MCF 10A (cell line): ENCODE measurements around the gene FGF16. TPM values are rescaled to one million over a fixed set of nuclear protein-coding genes. Genes with fewer than 3 reads are reported as not detected.
"Not testable (repeated sequence)": the region's sequence is repeated elsewhere in the genome, so short reads cannot be mapped to it uniquely, and the experiment has no call there.

Experiments
- BruUV-seq: library from RNA; stranded (reverse); fragments of 400-500 nt; replicated peaks from 2 replicates; lab custom pipeline; 2021; lab: Mats Ljungman, UMichigan
- CTCF ChIA-PET: fragments of 300-600 bp; sonication (Branson Sonifier 250); formaldehyde crosslinking; extraction: SDS; loops from one replicate; lab custom pipeline; 2021; ENCODE audit warnings: antibody characterized with exemption, inconsistent platforms; lab: Yijun Ruan, JAX
- POLR2A ChIA-PET: fragments of 300-600, 350-650 bp; sonication (Branson Sonifier 250); formaldehyde crosslinking; extraction: SDS; loops from one replicate; lab custom pipeline; 2020; ENCODE audit warnings: antibody characterized with exemption, inconsistent platforms; lab: Yijun Ruan, JAX
- DNase-seq: peaks from one replicate; pipeline ENCODE4 v3.0.0-alpha.2; 2018; ENCODE audit not compliant: unreplicated experiment
- H3K27ac Mint-ChIP-seq: one replicate; pipeline ENCODE4 v1.8.0; 2022; ENCODE audit warnings: mild to moderate bottlenecking, low read depth, mixed read lengths; ENCODE audit not compliant: unreplicated experiment
- H3K27me3 Mint-ChIP-seq: one replicate; pipeline ENCODE4 v1.8.0; 2022; ENCODE audit warnings: mixed read lengths; ENCODE audit not compliant: insufficient read depth, unreplicated experiment
- H3K36me3 Mint-ChIP-seq: one replicate; pipeline ENCODE4 v1.8.0; 2022; ENCODE audit warnings: mild to moderate bottlenecking, moderate library complexity, mixed read lengths; ENCODE audit not compliant: insufficient read depth, unreplicated experiment
- H3K4me1 Mint-ChIP-seq: one replicate; pipeline ENCODE4 v1.8.0; 2022; ENCODE audit warnings: mixed read lengths; ENCODE audit not compliant: insufficient read depth, unreplicated experiment
- H3K4me3 Mint-ChIP-seq: one replicate; pipeline ENCODE4 v1.8.0; 2022; ENCODE audit warnings: mild to moderate bottlenecking, moderate library complexity, mixed read lengths; ENCODE audit not compliant: unreplicated experiment
- H3K9me3 Mint-ChIP-seq: one replicate; pipeline ENCODE4 v1.8.0; 2022; ENCODE audit warnings: mixed read lengths; ENCODE audit not compliant: unreplicated experiment
- intact Hi-C: fragments of 100-400 bp; cut with micrococcal nuclease; formaldehyde crosslinking; loops from 2 replicates; pipeline ENCODE4 v1.14.1; 2022
- total RNA-seq: library from RNA; stranded (reverse); gene quantifications from 2 replicates; pipeline ENCODE4 v1.2.3, GENCODE V29; 2022
- TF ChIP-seq, protein P1 (sequence below): fragments of 200-600 bp; IDR thresholded peaks from one replicate; pipeline ENCODE4 v1.8.0; 2022; ENCODE audit warnings: antibody characterized with exemption, mild to moderate bottlenecking; ENCODE audit not compliant: unreplicated experiment

FGF16 gene
- total RNA-seq, 1 experiment from 2014 or later = not detected

DNA sequence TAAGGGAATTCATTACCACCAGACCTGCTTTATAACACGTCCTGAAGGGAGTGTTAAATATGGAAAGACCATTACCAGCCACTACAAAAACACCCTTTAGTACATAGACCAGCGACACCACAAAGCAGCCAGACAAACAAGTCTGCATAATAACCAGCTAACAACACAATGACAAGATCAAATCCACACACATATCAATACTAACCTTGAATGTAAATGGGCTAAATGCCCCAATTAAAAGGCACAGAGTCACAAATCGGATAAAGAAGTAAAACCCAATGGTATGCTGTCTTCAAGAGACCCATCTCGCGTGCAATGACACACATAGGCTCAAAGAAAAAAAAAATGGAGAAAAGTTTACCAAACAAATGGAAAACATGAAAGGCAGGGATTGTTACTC lies 36.9 kb downstream of the FGF16 start:
- H3K4me3 Mint-ChIP-seq = no peak overlapping the region
- no peak overlapping the region for H3K27ac Mint-ChIP-seq
- ChIA-PET CTCF (interaction anchor here (0.6 kb wide), 1 partner anchor 63 kb away, joined by 3 read pairs; no protein-coding TSS in a partner anchor), POLR2A (no interaction called here)
- H3K9me3 Mint-ChIP-seq = peaks cover 31% of the 10 kb centered on the region
- DNase-seq = no peak
- H3K27me3 Mint-ChIP-seq = no peaks in the 10 kb centered on the region
- H3K36me3 Mint-ChIP-seq = no peaks in the 10 kb centered on the region
- TF ChIP-seq, protein P1, sequence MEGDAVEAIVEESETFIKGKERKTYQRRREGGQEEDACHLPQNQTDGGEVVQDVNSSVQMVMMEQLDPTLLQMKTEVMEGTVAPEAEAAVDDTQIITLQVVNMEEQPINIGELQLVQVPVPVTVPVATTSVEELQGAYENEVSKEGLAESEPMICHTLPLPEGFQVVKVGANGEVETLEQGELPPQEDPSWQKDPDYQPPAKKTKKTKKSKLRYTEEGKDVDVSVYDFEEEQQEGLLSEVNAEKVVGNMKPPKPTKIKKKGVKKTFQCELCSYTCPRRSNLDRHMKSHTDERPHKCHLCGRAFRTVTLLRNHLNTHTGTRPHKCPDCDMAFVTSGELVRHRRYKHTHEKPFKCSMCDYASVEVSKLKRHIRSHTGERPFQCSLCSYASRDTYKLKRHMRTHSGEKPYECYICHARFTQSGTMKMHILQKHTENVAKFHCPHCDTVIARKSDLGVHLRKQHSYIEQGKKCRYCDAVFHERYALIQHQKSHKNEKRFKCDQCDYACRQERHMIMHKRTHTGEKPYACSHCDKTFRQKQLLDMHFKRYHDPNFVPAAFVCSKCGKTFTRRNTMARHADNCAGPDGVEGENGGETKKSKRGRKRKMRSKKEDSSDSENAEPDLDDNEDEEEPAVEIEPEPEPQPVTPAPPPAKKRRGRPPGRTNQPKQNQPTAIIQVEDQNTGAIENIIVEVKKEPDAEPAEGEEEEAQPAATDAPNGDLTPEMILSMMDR = no peak
- H3K4me1 Mint-ChIP-seq = no peaks in the 10 kb centered on the region
- intact Hi-C loops = no loop called here
- BruUV-seq = no TSS peak

DNA sequence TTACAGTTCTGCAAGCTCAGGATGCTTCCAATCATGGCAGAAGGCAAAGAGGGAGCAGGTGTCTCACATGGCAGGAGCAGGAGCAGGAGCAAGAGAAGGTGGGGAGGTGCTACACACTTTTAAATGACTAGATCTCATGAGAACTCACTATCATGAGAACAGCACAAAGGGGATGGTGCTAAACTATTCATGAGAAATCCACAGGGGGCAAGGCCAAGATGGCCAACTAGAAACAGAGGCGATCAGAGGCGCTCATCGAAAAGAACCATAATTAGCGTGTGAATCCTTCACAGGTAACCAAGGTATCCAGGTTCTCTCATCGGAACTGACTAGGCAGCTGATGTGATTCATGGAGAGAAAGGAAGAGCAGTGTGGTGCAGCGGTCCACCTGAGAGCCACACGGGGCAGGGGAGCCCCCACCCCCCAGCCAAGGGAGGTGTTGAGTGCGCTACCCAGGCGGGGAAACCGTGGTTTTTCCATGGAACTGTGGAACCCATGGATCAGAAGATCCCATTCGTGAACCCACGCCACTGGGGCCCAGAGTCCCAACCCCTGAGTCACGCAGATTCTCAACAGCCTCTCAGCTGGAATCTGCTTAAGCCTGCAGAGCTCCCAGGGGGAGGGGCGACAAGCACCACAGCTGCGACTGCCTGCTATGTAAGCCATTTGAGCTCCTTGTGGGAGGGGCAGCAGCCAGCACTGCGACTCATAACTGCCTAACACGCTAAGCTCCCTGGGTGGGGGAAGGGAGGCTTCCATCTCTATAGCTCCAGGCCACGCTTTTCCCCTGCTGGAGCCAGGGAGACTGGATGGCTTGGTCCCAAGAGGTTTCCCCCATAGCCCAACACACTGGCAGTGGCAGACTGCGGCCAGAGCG lies 46.7 kb downstream of the FGF16 start:
- BruUV-seq = no TSS peak
- H3K27me3 Mint-ChIP-seq = no peaks in the 10 kb centered on the region
- H3K4me3 Mint-ChIP-seq = no peak overlapping the region
- no peak overlapping the region for H3K27ac Mint-ChIP-seq
- DNase-seq = peak; percentile 6
- TF ChIP-seq, protein P1 = no peak
- peaks cover 20% of the 10 kb centered on the region for H3K9me3 Mint-ChIP-seq
- intact Hi-C loops = no loop called here
- POLR2A ChIA-PET = no interaction called here
- CTCF ChIA-PET = no interaction called here
- H3K36me3 Mint-ChIP-seq = peaks cover 6% of the 10 kb centered on the region
- H3K4me1 Mint-ChIP-seq = no peaks in the 10 kb centered on the region

DNA sequence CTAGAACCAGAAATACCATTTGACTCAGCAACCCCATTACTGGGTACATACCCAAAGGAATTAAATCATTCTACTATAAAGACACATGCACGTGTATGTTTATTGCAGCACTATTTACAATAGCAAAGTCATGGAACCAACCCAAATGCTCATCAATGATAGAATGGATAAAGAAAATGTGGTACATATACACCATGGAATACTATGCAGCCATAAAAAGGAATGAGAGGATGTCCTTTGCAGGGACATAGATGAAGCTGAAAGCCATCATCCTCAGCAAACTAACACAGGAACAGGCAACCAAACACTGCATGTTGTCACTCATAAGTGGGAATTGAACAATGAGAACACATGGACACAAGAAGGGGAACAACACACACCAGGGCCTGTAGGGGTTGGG lies 53.0 kb downstream of the FGF16 start:
- H3K36me3 Mint-ChIP-seq, H3K4me1 Mint-ChIP-seq, intact Hi-C loops, H3K4me3 Mint-ChIP-seq, H3K27me3 Mint-ChIP-seq, H3K27ac Mint-ChIP-seq, POLR2A ChIA-PET, CTCF ChIA-PET, DNase-seq, BruUV-seq: not testable (repeated sequence)
- H3K9me3 Mint-ChIP-seq = peaks cover 11% of the 10 kb centered on the region

DNA sequence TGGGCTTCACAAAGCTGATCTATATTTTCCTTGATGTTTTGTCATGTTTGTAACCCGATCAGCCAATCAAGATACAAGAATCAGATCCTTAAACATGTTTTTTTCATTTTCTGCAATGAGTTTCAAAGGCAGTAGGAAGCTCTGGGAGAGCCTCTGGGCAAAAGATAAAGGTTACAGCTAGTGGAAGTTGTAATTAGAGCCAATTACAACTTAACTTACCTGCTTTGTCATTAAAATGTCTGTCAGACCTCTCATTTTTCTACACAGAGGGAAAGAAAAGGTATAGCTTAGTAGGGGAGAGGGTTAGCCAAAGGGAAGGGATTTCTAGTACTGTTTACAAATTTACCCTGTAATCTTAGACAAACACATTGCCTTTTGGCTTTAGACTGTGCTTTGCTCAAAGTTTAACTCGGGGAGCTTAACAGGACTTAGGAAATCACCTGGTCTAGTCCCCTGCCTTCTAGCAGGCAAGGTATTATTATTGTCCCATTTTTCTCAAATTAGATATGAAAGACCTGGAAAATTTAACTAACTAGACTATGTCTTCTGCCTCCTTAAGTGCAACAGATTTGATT lies 55.8 kb downstream of the FGF16 start:
- H3K4me1 Mint-ChIP-seq = no peaks in the 10 kb centered on the region
- BruUV-seq = no TSS peak
- H3K27ac Mint-ChIP-seq = no peak overlapping the region
- TF ChIP-seq, protein P1 = no peak
- ChIA-PET CTCF (no interaction called here), POLR2A (no interaction called here)
- H3K9me3 Mint-ChIP-seq = peaks cover 5% of the 10 kb centered on the region
- intact Hi-C loops = no loop called here
- no peak for DNase-seq
- H3K36me3 Mint-ChIP-seq = peaks cover 7% of the 10 kb centered on the region
- no peak overlapping the region for H3K4me3 Mint-ChIP-seq
- H3K27me3 Mint-ChIP-seq = no peaks in the 10 kb centered on the region
